ENCODE results near the gene HS6ST3. TPM values are rescaled to one million over a fixed set of nuclear protein-coding genes. Genes with fewer than 3 reads are reported as not detected.
A peak's percentile ranks its signal among the peaks of the same experiment; 100 is the strongest.

Gene HS6ST3
- total RNA-seq, 1 donor from 2014 or later = 3.0 TPM

DNA sequence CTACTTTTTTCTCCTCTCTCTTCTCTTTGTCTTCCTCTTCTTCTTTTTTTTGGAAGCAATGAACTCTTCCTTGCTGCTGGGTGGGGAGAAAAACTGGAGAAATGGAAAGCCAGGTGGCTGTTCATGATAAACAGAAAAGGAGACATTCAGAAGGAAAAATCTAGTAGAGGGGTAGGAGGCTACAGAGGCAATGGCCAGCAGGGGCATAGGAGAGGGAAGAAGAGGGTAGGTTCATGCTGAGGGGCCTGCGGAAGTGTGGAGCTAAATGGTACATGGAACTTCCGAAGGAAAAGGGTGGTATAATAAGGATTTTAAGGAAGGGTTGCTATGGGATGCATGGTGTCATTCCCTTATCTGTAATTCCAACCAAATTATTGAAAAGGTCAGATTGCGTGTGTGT lies 17.5 kb upstream of the HS6ST3 start:
- TF ChIP-seq, protein P1, sequence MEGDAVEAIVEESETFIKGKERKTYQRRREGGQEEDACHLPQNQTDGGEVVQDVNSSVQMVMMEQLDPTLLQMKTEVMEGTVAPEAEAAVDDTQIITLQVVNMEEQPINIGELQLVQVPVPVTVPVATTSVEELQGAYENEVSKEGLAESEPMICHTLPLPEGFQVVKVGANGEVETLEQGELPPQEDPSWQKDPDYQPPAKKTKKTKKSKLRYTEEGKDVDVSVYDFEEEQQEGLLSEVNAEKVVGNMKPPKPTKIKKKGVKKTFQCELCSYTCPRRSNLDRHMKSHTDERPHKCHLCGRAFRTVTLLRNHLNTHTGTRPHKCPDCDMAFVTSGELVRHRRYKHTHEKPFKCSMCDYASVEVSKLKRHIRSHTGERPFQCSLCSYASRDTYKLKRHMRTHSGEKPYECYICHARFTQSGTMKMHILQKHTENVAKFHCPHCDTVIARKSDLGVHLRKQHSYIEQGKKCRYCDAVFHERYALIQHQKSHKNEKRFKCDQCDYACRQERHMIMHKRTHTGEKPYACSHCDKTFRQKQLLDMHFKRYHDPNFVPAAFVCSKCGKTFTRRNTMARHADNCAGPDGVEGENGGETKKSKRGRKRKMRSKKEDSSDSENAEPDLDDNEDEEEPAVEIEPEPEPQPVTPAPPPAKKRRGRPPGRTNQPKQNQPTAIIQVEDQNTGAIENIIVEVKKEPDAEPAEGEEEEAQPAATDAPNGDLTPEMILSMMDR (IDR thresholded peaks at IDR 0.05) = no peak
- no peaks in the 10 kb centered on the region for H3K36me3 ChIP-seq
- H3K9me3 ChIP-seq = no peaks in the 10 kb centered on the region
- intact Hi-C loops (cut with DNase I) = no loop called here
- H3K27me3 ChIP-seq = no peaks in the 10 kb centered on the region
- H3K27ac ChIP-seq = no peak overlapping the region
- no peaks in the 10 kb centered on the region for H3K4me1 ChIP-seq
- no peak overlapping the region for H3K4me3 ChIP-seq
- no peak for DNase-seq (ENCODE audit: low spot score in 2 of 2)

DNA sequence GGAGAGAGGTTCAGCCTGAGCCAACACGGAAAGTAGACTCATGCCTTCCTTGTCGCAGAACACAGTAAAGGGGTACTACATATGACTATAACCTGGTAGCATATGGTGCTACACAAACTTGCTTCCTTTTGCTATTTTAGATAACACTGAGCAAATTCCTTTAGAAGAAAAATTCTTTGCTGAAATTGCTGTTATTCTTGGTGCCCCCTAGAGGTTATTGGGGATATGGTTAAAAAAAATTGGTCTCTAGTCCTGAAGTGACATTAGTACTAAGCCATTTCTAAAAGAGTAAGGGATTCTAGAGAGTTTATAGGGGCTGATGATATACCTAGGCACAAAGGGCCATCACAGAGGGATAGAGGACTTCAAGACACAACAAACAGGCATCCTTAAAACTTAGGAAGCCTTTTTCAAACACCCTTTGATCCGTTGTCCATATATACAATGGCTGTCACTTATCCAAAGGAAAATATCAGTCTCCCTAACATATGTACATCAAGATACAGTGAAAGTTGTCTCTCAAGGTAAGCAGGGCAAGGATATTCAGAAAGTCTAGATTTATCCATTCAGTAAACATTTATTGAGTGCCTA lies 13.9 kb upstream of the HS6ST3 start:
- H3K4me1 ChIP-seq = no peaks in the 10 kb centered on the region
- no peaks in the 10 kb centered on the region for H3K27me3 ChIP-seq
- intact Hi-C loops (cut with DNase I) = no loop called here
- H3K4me3 ChIP-seq = no peak overlapping the region
- TF ChIP-seq, protein P1 (IDR thresholded peaks at IDR 0.05) = peak in 2 of 3 experiments; percentile 15 to 38
- no peaks in the 10 kb centered on the region for H3K36me3 ChIP-seq
- no peak for DNase-seq (ENCODE audit: low spot score in 2 of 2)
- H3K9me3 ChIP-seq = no peaks in the 10 kb centered on the region
- no peak overlapping the region for H3K27ac ChIP-seq

DNA sequence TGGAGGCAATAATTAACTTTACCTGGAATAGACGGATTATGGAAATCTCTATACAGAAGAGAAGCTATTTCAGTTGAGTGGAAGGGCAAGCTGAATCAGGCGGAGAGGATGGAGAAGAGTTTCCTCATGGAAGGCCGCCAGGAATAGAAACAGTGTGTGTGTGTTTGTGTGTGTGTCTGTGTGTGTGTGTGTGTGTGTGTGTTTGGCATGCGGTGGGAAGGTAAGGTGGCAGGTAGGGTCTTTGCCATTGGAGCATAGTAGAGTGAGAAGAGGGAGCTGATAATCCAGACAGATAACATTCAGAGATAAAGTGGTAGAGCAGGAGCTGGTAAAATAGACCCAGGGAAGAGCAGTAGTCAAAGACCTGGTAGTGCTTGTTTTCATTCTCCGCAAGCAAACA lies 9.2 kb upstream of the HS6ST3 start:
- DNase-seq (ENCODE audit: low spot score in 2 of 2) = no peak
- Histone ChIP-seq H3K9me3 (no peaks in the 10 kb centered on the region), H3K4me3 (no peak overlapping the region), H3K36me3 (no peaks in the 10 kb centered on the region), H3K27ac (no peak overlapping the region), H3K4me1 (no peaks in the 10 kb centered on the region), H3K27me3 (no peaks in the 10 kb centered on the region)
- TF ChIP-seq, protein P1 (IDR thresholded peaks at IDR 0.05) = no peak
- intact Hi-C loops (cut with DNase I) = no loop called here

DNA sequence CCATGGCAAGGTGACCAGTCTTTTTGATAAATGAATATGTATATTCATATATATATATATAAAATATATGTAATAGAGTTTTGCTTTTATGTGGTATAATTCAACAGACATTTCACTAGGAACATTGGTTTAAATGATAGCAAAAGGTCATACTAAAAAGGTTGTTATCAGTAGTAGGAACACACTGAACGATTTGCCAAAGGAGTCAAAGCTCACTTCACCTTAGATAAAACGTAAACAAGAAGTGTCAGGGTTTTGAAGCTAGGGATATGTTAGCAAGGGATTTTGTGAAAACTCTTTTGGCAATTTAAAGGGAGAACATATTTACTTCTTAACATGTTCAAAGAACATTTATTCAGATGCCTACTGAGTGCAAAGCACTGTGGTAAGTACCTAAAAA lies 8.0 kb upstream of the HS6ST3 start:
- intact Hi-C loops (cut with DNase I) = no loop called here
- TF ChIP-seq, protein P1 (IDR thresholded peaks at IDR 0.05) = no peak
- no peak overlapping the region for H3K4me3 ChIP-seq
- no peak overlapping the region for H3K27ac ChIP-seq
- no peaks in the 10 kb centered on the region for H3K9me3 ChIP-seq
- no peaks in the 10 kb centered on the region for H3K36me3 ChIP-seq
- no peaks in the 10 kb centered on the region for H3K27me3 ChIP-seq
- no peaks in the 10 kb centered on the region for H3K4me1 ChIP-seq
- no peak for DNase-seq (ENCODE audit: low spot score in 2 of 2)

DNA sequence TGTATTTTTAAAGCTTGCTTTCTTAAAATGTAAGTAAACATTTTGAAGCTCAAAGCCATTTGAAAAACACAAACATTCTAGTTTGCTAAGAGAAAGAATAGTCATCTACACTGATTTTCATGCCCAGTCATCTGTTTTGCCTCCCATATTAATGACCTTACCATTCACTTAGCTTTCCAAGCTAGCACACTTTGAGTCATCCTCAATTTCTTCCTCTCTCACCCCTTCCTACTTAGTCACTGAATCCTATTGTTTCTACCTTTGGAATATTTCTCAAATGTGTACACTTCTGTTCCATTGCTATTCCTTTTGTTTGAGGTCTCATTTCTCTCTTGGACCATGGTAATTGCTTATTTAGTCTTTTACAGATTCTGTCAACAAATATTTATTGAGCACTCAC lies 7.3 kb upstream of the HS6ST3 start:
- TF ChIP-seq, protein P1 (IDR thresholded peaks at IDR 0.05) = no peak
- no peaks in the 10 kb centered on the region for H3K36me3 ChIP-seq

DNA sequence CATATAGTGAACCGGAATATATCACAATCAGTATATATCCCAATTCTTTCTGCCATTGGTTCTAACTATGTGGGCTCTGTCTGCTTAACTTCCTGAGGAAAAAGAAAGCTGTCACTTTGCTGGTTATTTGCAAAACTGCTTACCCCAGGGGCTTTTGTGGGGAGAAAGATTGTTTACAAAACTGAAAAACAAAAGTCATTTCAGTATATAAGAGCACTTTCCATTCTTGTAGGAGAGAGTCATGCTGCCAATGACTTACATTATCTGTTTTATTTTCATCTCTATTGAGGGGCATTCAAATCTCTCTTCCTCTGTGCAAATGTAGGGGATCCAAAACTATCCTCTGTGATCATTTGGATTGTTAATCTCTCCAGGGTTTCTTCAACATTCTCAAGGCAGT lies 3.2 kb upstream of the HS6ST3 start:
- DNase-seq (ENCODE audit: low spot score in 2 of 2) = no peak
- Histone ChIP-seq H3K36me3 (no peaks in the 10 kb centered on the region), H3K27me3 (no peaks in the 10 kb centered on the region), H3K27ac (no peak overlapping the region), H3K9me3 (no peaks in the 10 kb centered on the region), H3K4me3 (no peak overlapping the region), H3K4me1 (peaks cover 0 to 9% of the 10 kb centered on the region in 2 donors)
- intact Hi-C loops (cut with DNase I) = no loop called here
- TF ChIP-seq, protein P1 (IDR thresholded peaks at IDR 0.05) = no peak

More for the DNA sequence above, 7.3 kb upstream of the HS6ST3 start:
- H3K4me1 ChIP-seq = no peaks in the 10 kb centered on the region
- H3K4me3 ChIP-seq = no peak overlapping the region
- H3K27me3 ChIP-seq = no peaks in the 10 kb centered on the region
- no peak overlapping the region for H3K27ac ChIP-seq
- intact Hi-C loops (cut with DNase I) = no loop called here
- DNase-seq (ENCODE audit: low spot score in 2 of 2) = no peak
- H3K9me3 ChIP-seq = no peaks in the 10 kb centered on the region
